GM13977 (cell line): ENCODE measurements around the gene NRARP.

ENCODE experiments used
- DNase-seq: peaks from one replicate; pipeline ENCODE4 v3.0.0; 2012; ENCODE audit warnings: low spot score
- in situ Hi-C: fragments of 300-500 bp; cut with MboI; formaldehyde crosslinking; loops from one replicate; pipeline ENCODE4 v1.12.0; 2022; ENCODE audit warnings: low sequenced_read_pairs, low pct_unique_long_range_greater_than_20kb, mixed read lengths, inconsistent platforms; ENCODE audit not compliant: unreplicated experiment
- TF ChIP-seq, protein P1 (sequence below): IDR thresholded peaks from 2 replicates; pipeline ENCODE4 v1.5.1; 2012; ENCODE audit warnings: mild to moderate bottlenecking, control low read depth; ENCODE audit not compliant: insufficient read depth; ENCODE audit errors: extremely low read depth, missing control alignments

Gene NRARP

DNA sequence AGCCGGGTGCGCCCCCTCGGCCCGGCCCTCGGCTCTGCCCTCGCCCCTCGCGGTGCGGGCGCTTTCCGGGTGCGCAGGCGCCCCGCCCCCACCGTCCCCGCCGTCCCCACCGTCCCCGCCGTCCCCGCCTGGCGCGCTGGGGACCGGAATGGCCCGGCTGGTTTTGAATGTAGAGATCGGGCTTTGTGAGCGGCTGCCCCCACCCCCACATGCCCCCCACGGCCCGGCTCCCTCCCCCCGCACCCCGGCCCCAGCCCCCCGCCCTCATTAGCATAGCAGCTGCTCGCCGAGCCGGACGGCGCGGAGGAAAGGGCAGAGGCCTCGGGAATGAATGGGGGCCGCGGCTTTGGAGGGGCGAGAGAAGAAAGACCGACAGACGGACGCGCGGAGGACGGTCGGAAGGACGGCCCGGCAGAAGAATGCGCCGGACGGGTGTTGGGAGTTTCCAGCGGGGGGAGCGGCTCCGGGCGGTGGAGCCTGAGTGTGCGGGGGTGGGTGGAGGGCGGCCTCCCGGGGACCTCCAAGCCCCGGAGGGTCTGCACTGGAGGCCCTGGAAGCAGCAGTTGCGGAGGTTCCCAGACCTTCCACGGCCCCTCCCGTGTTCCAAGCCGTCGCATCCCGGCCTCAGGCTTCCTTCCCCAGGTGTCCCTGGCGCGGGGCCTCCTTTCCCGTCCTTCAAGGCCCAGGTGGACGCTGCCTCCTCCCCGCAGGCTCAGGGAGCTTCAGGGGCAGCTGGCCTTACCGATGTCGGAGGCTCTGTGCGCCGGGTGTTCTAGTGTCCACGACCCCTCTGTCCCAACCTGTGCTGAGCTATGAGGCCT is 6.0 kb downstream of the NRARP start:
- TF ChIP-seq, protein P1, sequence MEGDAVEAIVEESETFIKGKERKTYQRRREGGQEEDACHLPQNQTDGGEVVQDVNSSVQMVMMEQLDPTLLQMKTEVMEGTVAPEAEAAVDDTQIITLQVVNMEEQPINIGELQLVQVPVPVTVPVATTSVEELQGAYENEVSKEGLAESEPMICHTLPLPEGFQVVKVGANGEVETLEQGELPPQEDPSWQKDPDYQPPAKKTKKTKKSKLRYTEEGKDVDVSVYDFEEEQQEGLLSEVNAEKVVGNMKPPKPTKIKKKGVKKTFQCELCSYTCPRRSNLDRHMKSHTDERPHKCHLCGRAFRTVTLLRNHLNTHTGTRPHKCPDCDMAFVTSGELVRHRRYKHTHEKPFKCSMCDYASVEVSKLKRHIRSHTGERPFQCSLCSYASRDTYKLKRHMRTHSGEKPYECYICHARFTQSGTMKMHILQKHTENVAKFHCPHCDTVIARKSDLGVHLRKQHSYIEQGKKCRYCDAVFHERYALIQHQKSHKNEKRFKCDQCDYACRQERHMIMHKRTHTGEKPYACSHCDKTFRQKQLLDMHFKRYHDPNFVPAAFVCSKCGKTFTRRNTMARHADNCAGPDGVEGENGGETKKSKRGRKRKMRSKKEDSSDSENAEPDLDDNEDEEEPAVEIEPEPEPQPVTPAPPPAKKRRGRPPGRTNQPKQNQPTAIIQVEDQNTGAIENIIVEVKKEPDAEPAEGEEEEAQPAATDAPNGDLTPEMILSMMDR = peak; percentile 1
- in situ Hi-C loops = loop anchor here (10.0 kb wide), 1 partner anchor 109 kb away; no protein-coding TSS in a partner anchor
- peak; percentile 66 for DNase-seq

DNA sequence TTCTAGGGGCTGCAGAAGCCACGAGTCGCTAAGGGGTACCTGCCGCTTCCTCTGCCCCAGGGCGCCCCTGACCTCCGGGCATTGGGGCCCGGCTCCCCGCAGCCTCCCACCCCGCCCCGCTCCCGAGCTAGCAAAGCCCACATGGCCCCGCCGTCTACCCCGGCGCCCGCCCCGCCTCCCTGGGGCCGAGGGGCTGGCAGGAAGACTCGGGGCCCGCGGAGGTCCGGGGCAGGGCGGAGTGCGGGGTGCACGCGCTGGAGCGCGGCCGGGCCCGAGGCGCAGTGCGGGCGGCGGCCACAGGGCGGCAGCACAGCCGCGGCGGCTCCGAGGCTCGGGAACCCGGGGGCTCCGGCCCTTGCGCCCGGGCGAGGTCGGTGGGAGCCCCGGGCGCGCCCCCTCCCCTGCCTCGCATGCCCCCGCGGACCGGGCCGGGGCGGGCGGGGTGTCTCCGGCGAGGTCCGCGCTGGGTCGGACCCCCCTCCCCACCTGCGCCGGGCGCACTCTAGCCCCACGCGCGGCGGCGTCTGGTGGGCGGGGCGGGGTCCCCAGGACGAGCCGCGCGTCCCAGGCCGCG is 6.7 kb downstream of the NRARP start:
- peak; percentile 96 for DNase-seq
- in situ Hi-C loops = loop anchor here (10.0 kb wide), 1 partner anchor 109 kb away; no protein-coding TSS in a partner anchor
- TF ChIP-seq, protein P1 = peak; percentile 98

DNA sequence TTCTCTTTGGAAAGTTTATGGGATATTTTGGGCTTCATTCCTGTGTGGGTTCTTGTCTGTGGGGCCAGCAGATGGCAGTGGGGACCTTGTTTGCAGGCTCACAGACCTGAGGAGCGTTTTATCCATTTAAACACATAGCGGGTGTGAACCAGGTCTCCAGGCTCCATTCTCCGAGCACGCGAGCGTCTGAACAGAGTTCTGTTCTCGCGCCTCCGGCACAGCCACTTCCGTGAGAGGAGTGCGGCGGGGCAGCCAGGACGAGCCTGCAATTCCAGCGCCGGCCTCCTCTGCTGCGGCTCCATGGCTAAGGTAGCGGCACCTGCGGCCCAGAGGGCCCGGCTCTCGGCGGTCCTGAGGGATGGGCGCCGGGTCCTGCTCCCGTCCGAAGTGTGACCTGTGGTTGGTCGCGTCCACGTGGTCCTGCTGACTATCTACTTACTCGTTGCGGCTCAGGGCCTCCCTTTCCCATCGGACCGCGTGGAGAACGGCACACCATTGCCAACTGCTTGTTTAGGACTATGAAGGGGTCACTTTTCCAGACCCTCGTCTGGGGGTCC is 7.3 kb downstream of the NRARP start:
- in situ Hi-C loops = loop anchor here (10.0 kb wide), 1 partner anchor 110 kb away; no protein-coding TSS in a partner anchor
- TF ChIP-seq, protein P1 = peak; percentile 48
- peak; percentile 75 for DNase-seq

DNA sequence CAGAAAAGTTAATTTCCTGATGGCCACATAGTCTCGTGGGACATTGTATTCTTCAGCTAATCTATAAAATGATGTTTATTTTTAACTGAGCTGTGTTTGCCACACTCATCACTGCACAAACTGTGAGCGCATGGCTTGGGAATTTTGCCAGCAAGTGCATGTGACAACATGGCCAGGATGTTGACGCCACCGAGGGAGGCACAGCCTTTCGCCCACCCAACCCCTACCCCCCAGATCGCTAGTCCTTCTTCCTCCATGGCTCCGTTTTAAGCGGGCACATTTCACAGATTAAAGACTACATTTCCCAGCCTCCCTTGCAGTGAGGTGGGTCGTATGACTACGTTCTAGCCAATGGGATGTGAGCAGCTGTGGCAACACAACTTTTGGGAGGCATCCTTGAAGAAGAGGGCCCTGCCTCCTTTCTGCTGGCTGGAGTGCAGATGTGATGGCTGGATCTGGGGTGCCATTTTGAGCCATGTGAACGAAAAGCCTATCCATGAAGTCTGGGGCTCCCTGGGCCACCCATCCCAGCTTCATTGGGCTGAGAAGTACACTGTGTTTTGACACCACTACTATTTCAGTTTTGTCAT is 7.9 kb downstream of the NRARP start:
- TF ChIP-seq, protein P1 = no peak
- in situ Hi-C loops = loop anchor here (10.0 kb wide), 1 partner anchor 111 kb away; no protein-coding TSS in a partner anchor

DNA sequence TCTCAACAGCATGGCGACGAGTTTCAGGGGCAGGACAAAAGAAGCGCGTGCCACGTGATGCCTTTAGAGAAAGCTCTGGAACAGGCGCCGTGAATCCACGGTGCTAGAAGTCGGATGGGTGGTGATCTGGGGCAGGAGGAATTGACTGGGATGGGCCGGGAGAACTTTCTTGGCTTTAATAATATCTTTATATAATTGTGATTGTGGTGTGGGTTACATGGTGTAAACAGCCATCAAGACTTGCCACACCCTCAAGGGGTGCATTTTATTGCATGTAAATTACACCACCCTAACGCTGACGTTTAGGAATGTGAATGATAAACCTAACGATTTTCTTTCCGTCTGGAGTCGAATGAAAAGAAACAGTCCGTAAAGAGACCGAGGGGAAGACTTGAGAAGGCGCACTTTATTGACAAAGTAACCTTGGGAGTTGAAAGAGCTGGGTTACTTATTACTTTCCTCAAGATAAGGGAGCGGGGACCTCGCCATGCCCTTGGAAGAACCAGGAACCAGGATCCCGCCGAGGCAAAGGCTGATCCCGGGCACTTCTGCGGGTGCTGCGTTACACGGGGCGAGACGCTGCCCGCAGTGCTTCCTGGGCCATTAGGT is 8.5 kb downstream of the NRARP start:
- DNase-seq = no peak
- in situ Hi-C loops = loop anchor here (10.0 kb wide), 1 partner anchor 111 kb away; no protein-coding TSS in a partner anchor
- TF ChIP-seq, protein P1 = no peak

More for the DNA sequence above, 7.9 kb downstream of the NRARP start:
- peak; percentile 71 for DNase-seq

DNA sequence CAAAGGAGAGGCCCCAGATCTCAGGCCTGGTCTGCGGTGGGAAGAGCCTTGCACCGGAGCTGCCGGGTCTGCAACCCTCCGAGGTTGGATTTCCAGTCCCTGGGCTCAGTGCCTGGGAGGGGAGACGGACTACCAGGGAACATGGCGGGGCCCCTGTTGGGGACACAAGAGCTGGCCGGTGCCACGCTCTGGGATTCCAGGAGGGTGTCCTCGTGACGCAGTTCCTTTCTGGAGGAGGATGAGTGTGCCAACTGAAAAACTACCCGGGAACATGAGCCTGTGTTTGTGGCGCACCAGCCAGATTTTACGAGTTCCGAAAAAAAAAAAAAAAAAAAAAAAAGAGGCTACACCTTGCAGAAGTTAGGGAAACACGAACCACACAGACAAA is 9.0 kb downstream of the NRARP start:
- TF ChIP-seq, protein P1 = no peak
- in situ Hi-C loops = loop anchor here (10.0 kb wide), 1 partner anchor 112 kb away; no protein-coding TSS in a partner anchor

More for the DNA sequence above, 9.0 kb downstream of the NRARP start:
- no peak for DNase-seq
